Stimulated activated CD8-positive, alpha-beta memory T cell treated with anti-CD3 and anti-CD28 coated beads, Interleukin-2, amount 100 ng/mL, for 1 hour (primary cell): ENCODE measurements around the gene UGT1A6.

Source experiments
- DNase-seq, 2 donors: peaks; one replicate each; pipeline ENCODE4 v3.0.0-alpha.2; 2020; ENCODE audit warnings: low read depth in 2 of 2

UGT1A6 gene

GRCh38 chr2:233764761-233765160, 72.1 kb downstream of the UGT1A6 start:
- no peak for DNase-seq

GRCh38 chr2:233766416-233766815, 73.7 kb downstream of the UGT1A6 start:
- DNase-seq: no peak

- DNase-seq: no peak
These were observed 75.4 kb downstream of the UGT1A6 start for GRCh38 chr2:233768076-233768475.

GRCh38 chr2:233769260-233769659, 76.6 kb downstream of the UGT1A6 start:
- DNase-seq: no peak

- no peak for DNase-seq
These were observed 79.5 kb downstream of the UGT1A6 start for GRCh38 chr2:233772153-233772552.

GRCh38 chr2:233772583-233772982, 79.9 kb downstream of the UGT1A6 start:
- DNase-seq: no peak

GRCh38 chr2:233773854-233774253, 81.2 kb downstream of the UGT1A6 start:
- no peak for DNase-seq

GRCh38 chr2:233775414-233775813, 82.7 kb downstream of the UGT1A6 start:
- DNase-seq: no peak

GRCh38 chr2:233778030-233778429, 85.3 kb downstream of the UGT1A6 start, which contains the start of gene MROH2A:
MROH2A (plus strand) TSS chr2:233778330; CDS start chr2:233779359, 1,029 bp downstream.
- no peak for DNase-seq

GRCh38 chr2:233779722-233780121, 87.0 kb downstream of the UGT1A6 start:
- no peak for DNase-seq

GRCh38 chr2:233780771-233781170, 88.1 kb downstream of the UGT1A6 start:
- no peak for DNase-seq

GRCh38 chr2:233789554-233789953, 96.9 kb downstream of the UGT1A6 start:
- no peak for DNase-seq

- no peak for DNase-seq
These were observed 98.6 kb downstream of the UGT1A6 start for GRCh38 chr2:233791151-233791882.

GRCh38 chr2:233791883-233792329, 99.2 kb downstream of the UGT1A6 start:
- DNase-seq: no peak

- DNase-seq: no peak
These were observed 100.0 kb downstream of the UGT1A6 start for GRCh38 chr2:233792720-233793119.

GRCh38 chr2:233793465-233794127, 100.9 kb downstream of the UGT1A6 start:
- no peak for DNase-seq

- DNase-seq: no peak
These were observed 101.5 kb downstream of the UGT1A6 start for GRCh38 chr2:233794128-233794658.

- no peak for DNase-seq
These were observed 103.1 kb downstream of the UGT1A6 start for GRCh38 chr2:233795735-233796171.

GRCh38 chr2:233796254-233796653, 103.6 kb downstream of the UGT1A6 start:
- DNase-seq: no peak

GRCh38 chr2:233798335-233799086, 105.8 kb downstream of the UGT1A6 start:
- no peak for DNase-seq

GRCh38 chr2:233799087-233799665, 106.5 kb downstream of the UGT1A6 start:
- DNase-seq: no peak

GRCh38 chr2:233799716-233800115, 107.0 kb downstream of the UGT1A6 start:
- DNase-seq: no peak
